ENCODE measurements around the gene HFM1. TPM values are rescaled to one million over a fixed set of nuclear protein-coding genes. Genes with fewer than 3 reads are reported as not detected.
"Not testable (repeated sequence)": the region's sequence is repeated elsewhere in the genome, so short reads cannot be mapped to it uniquely, and the experiment has no call there.

The HFM1 gene
- polyA plus RNA-seq, 1 donor from 2014 or later, result not detected

- no peaks in the 10 kb centered on the region for H3K4me1 Mint-ChIP-seq
- no peaks in the 10 kb centered on the region for H3K36me3 Mint-ChIP-seq
- no peak overlapping the region for H3K27ac Mint-ChIP-seq
- no peaks in the 10 kb centered on the region for H3K27me3 Mint-ChIP-seq
- H3K9me3 Mint-ChIP-seq, result peaks cover 0 to 4% (median 0%) of the 10 kb centered on the region in 3 donors
- H3K4me3 Mint-ChIP-seq, result no peak overlapping the region
Measured at GRCh38 chr1:91314643-91315042, 90.0 kb downstream of the HFM1 start.

GRCh38 chr1:91311672-91312071 is 93.0 kb downstream of the HFM1 start:
- no peaks in the 10 kb centered on the region for H3K36me3 Mint-ChIP-seq
- H3K4me3 Mint-ChIP-seq, result no peak overlapping the region
- no peak overlapping the region for H3K27ac Mint-ChIP-seq
- H3K9me3 Mint-ChIP-seq, result peaks cover 3 to 8% (median 5%) of the 10 kb centered on the region in 3 donors
- no peaks in the 10 kb centered on the region for H3K4me1 Mint-ChIP-seq
- no peaks in the 10 kb centered on the region for H3K27me3 Mint-ChIP-seq

GRCh38 chr1:91308544-91308943 is 96.1 kb downstream of the HFM1 start:
- H3K27me3 Mint-ChIP-seq, result no peaks in the 10 kb centered on the region
- H3K27ac Mint-ChIP-seq, result no peak overlapping the region
- H3K4me3 Mint-ChIP-seq, result no peak overlapping the region
- H3K36me3 Mint-ChIP-seq, result no peaks in the 10 kb centered on the region
- H3K4me1 Mint-ChIP-seq, result no peaks in the 10 kb centered on the region
- peaks cover 3 to 9% (median 5%) of the 10 kb centered on the region in 3 donors for H3K9me3 Mint-ChIP-seq

- Mint-ChIP-seq H3K27ac (no peak overlapping the region), H3K4me3 (no peak overlapping the region), H3K27me3 (no peaks in the 10 kb centered on the region), H3K4me1 (no peaks in the 10 kb centered on the region), H3K36me3 (no peaks in the 10 kb centered on the region), H3K9me3 (peaks cover 3 to 15% (median 5%) of the 10 kb centered on the region in 3 donors)
Measured at GRCh38 chr1:91307784-91308409, 96.7 kb downstream of the HFM1 start.

- Mint-ChIP-seq H3K27ac (no peak overlapping the region), H3K9me3 (peaks cover 1 to 15% (median 2%) of the 10 kb centered on the region in 3 donors), H3K27me3 (no peaks in the 10 kb centered on the region), H3K4me1 (no peaks in the 10 kb centered on the region), H3K4me3 (no peak overlapping the region), H3K36me3 (no peaks in the 10 kb centered on the region)
Measured at GRCh38 chr1:91303165-91303564, 101.5 kb downstream of the HFM1 start.

- not testable (repeated sequence) for H3K36me3 Mint-ChIP-seq, H3K27me3 Mint-ChIP-seq, H3K4me1 Mint-ChIP-seq, H3K4me3 Mint-ChIP-seq, H3K9me3 Mint-ChIP-seq, H3K27ac Mint-ChIP-seq
Measured at GRCh38 chr1:91288843-91289553, 115.6 kb downstream of the HFM1 start.

GRCh38 chr1:91286962-91287317 is 117.7 kb downstream of the HFM1 start:
- not testable (repeated sequence) for H3K27ac Mint-ChIP-seq

GRCh38 chr1:91286259-91286961 is 118.2 kb downstream of the HFM1 start:
- H3K9me3 Mint-ChIP-seq, H3K4me1 Mint-ChIP-seq, H3K27me3 Mint-ChIP-seq, H3K4me3 Mint-ChIP-seq, H3K36me3 Mint-ChIP-seq, H3K27ac Mint-ChIP-seq: not testable (repeated sequence)

More at GRCh38 chr1:91286962-91287317, 117.7 kb downstream of the HFM1 start:
- H3K36me3 Mint-ChIP-seq, H3K4me1 Mint-ChIP-seq, H3K4me3 Mint-ChIP-seq, H3K27me3 Mint-ChIP-seq, H3K9me3 Mint-ChIP-seq: not testable (repeated sequence)

GRCh38 chr1:91283421-91283726 is 121.3 kb downstream of the HFM1 start:
- H3K9me3 Mint-ChIP-seq, result no peaks in the 10 kb centered on the region
- H3K27me3 Mint-ChIP-seq, result no peaks in the 10 kb centered on the region
- no peak overlapping the region for H3K27ac Mint-ChIP-seq
- H3K36me3 Mint-ChIP-seq, result no peaks in the 10 kb centered on the region
- H3K4me3 Mint-ChIP-seq, result peak overlapping the region in 2 of 4 donors; percentile 41 to 61
- no peaks in the 10 kb centered on the region for H3K4me1 Mint-ChIP-seq

- Mint-ChIP-seq H3K27me3 (peaks cover 2% of the 10 kb centered on the region), H3K27ac (no peak overlapping the region), H3K4me3 (peak overlapping the region in 3 of 4 donors; percentile 25 to 61 (median 41)), H3K4me1 (no peaks in the 10 kb centered on the region), H3K9me3 (no peaks in the 10 kb centered on the region), H3K36me3 (no peaks in the 10 kb centered on the region)
Measured at GRCh38 chr1:91282695-91283420, 121.8 kb downstream of the HFM1 start.

- Mint-ChIP-seq H3K27me3 (peaks cover 2% of the 10 kb centered on the region), H3K27ac (no peak overlapping the region), H3K4me3 (no peak overlapping the region), H3K36me3 (no peaks in the 10 kb centered on the region), H3K4me1 (no peaks in the 10 kb centered on the region), H3K9me3 (no peaks in the 10 kb centered on the region)
Measured at GRCh38 chr1:91281782-91282181, 122.9 kb downstream of the HFM1 start.

GRCh38 chr1:91278754-91279153 is 125.9 kb downstream of the HFM1 start:
- no peak overlapping the region for H3K27ac Mint-ChIP-seq
- H3K36me3 Mint-ChIP-seq, result no peaks in the 10 kb centered on the region
- no peaks in the 10 kb centered on the region for H3K4me1 Mint-ChIP-seq
- no peak overlapping the region for H3K4me3 Mint-ChIP-seq
- H3K9me3 Mint-ChIP-seq, result no peaks in the 10 kb centered on the region
- H3K27me3 Mint-ChIP-seq, result peaks cover 2% of the 10 kb centered on the region

GRCh38 chr1:91273875-91274274 is 130.8 kb downstream of the HFM1 start:
- H3K27ac Mint-ChIP-seq, result no peak overlapping the region
- H3K9me3 Mint-ChIP-seq, result no peaks in the 10 kb centered on the region
- no peak overlapping the region for H3K4me3 Mint-ChIP-seq
- H3K27me3 Mint-ChIP-seq, result peaks cover 2% of the 10 kb centered on the region
- no peaks in the 10 kb centered on the region for H3K36me3 Mint-ChIP-seq
- no peaks in the 10 kb centered on the region for H3K4me1 Mint-ChIP-seq

GRCh38 chr1:91261655-91262054 is 143.0 kb downstream of the HFM1 start:
- H3K27me3 Mint-ChIP-seq, result no peaks in the 10 kb centered on the region
- no peak overlapping the region for H3K27ac Mint-ChIP-seq
- no peaks in the 10 kb centered on the region for H3K9me3 Mint-ChIP-seq
- H3K4me1 Mint-ChIP-seq, result no peaks in the 10 kb centered on the region
- H3K36me3 Mint-ChIP-seq, result no peaks in the 10 kb centered on the region
- H3K4me3 Mint-ChIP-seq, result no peak overlapping the region

- no peaks in the 10 kb centered on the region for H3K4me1 Mint-ChIP-seq
- H3K27ac Mint-ChIP-seq, result no peak overlapping the region
- peaks cover 0 to 4% (median 2%) of the 10 kb centered on the region in 3 donors for H3K9me3 Mint-ChIP-seq
- peaks cover 2% of the 10 kb centered on the region for H3K27me3 Mint-ChIP-seq
- no peak overlapping the region for H3K4me3 Mint-ChIP-seq
- no peaks in the 10 kb centered on the region for H3K36me3 Mint-ChIP-seq
Measured at GRCh38 chr1:91245435-91245834, 159.2 kb downstream of the HFM1 start.
